Adipose tissue (tissue), 3 donors: ENCODE data around the gene DHCR7. TPM values are rescaled to one million over a fixed set of nuclear protein-coding genes. Genes with fewer than 3 reads are reported as not detected.

ENCODE experiments used
- H3K27ac ChIP-seq: one replicate; pipeline ENCODE4 v1.5.1; 2013; ENCODE audit warnings: low read depth, low read length
- WGBS, 3 donors: extraction: QIAGEN DNeasy Blood & Tissue Kit; methylation state at CpG; one replicate each; pipeline ENCODE4 v1.1.7; 2013; 5-methylcytosine and 5-hydroxymethylcytosine counted together
- polyA plus RNA-seq, 3 donors: library from polyadenylated mRNA; stranded (reverse); fragments of 200-250 nt; gene quantifications; one replicate each; pipeline ENCODE4 v1.2.3, GENCODE V29; 2013
- donor health status: healthy with polysubstance abuse.
- donor health status: Bipolar disorder and iron deficiency.
- donor health status: healthy.

The DHCR7 gene
- polyA plus RNA-seq, 3 donors, result 12.9 to 31.4 (median 15.5) TPM

DNA sequence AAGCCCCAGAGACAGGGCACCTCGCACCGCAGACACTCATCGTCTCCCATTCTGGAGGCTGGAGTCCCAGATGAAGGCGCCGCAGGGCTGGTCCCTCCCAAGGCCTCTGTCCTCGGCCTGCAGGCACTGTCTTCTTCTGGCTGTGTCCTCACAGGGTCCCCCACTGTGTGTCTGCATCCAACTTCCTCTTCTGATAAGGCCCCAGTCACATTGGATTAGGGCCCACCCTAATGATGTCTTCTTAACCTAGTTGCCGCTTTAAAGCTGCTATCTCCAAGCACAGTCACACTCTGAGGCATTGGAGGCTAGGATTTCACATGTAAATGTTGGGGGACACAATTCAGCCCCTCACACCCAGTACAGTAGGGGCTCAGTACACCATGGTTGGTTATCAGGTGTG lies 48.9 kb downstream of the DHCR7 start:
- WGBS, 3 donors, result 91 to 95% (median 95%) methylated on average over 7 of the region's 7 CpGs
- H3K27ac ChIP-seq, result no peak overlapping the region

DNA sequence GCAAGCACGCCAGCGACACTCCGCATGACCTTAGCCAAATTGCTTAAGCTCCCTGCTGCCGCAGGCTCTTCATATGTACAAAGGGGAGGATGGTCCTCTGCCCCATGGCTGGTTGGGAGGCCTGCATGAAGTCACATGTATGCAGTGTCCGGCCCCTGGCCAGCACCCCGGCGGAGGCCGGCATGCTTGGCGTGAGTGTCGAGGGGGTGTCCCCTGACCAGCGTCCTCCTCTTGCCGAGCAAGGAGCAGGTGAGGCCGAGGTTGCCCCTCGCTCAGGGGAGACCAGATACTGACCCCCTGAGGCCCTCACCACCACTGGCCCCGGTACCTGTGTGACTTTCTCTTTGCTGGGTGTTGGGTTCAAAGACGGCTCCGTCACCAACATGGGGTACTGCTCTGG lies 50.2 kb downstream of the DHCR7 start:
- H3K27ac ChIP-seq, result no peak overlapping the region
- WGBS, 3 donors, result 91 to 94% (median 93%) methylated on average over 17 of the region's 17 CpGs

DNA sequence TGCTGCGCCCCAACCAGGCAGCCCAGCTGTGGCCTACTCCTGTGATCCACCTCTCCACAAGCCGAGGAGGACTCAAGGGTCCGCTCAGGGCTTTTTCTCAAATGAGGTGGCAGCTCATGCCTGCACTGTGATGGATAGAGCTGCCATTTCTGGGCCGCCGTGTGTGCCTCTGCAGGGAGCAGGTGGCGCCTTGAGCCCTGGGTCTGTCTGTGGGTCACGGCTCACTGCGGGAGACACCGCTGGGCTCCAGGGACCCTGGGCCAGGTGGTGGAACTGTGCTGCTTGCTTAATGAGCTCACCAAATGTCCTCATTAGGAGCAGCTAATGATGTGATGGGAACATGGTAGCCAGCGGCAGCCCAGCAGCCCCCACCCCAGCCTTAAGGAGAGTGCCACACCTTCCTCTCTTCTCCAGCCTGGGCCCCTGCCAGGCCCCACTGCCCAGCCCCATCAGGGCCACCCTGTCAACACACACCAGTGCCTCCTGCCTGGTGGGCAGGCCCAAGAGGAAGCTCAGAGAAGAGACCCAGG lies 50.8 kb downstream of the DHCR7 start:
- H3K27ac ChIP-seq, result no peak overlapping the region
- WGBS, 3 donors, result 87 to 90% (median 88%) methylated on average over 10 of the region's 10 CpGs

DNA sequence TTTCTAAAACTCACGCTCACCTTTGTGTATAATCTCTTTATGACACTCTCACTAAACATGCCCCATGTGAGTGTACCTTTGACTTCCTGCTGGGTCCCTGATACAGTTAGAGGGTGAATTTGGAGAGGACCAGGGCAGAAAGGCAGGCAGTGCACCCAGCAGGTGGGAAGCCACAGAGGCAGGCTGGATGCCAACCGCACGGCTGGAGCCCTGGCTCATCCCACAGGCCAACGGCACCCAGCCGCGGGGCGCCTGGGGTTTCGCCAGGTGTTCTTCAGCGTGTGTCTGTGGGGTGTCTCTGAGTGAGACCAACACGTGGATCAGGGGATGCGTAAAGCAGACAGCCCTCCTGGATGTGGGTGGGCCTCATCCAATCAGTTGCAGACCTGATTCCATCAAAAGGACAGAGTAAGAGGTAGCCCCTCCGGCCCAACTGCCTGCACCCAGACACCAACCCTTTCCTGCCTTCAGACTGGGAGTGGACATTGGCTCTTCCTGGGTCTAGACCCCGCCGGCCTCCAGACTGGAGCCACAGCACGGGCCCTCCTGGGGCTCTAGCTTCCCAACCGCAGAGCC lies 51.6 kb downstream of the DHCR7 start:
- no peak overlapping the region for H3K27ac ChIP-seq
- WGBS, 3 donors, result 83 to 89% (median 88%) methylated on average over 16 of the region's 16 CpGs

DNA sequence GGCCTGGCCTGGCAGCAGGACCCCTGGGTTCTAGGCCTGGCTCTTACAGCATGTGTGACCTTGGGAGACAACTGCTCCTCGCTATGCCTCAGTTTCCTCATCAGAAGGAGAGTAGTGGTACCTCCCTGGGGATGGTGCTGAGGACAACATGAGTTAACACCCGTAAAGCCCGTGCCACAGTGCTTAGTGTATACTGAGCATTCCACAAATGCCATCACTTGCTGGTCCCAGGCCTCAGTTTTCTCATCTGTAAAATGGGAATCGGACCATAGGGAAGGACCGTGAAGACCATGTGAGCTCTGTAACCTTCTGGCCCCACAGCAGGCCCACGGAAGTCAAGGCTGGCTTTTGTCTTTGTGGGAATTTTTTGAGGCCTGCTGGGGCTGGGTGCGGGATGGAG lies 52.4 kb downstream of the DHCR7 start:
- WGBS, 3 donors, result 87 to 90% (median 89%) methylated on average over 7 of the region's 7 CpGs
- no peak overlapping the region for H3K27ac ChIP-seq

DNA sequence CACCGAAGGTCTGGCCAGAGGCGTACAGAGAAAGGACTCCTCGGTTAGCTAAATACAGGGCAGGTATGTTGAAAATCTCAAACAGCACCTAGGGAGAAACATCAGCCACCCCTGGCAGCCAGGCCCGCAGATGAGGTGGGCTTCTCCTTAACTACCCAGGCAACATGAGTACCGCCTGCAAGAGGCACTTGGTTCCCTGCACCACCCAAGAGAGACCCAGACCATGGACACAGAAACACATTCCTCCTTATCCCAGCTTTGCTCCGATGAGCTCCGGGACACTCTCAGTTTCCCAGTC lies 53.0 kb downstream of the DHCR7 start:
- 49 to 63% (median 62%) methylated on average over 7 of the region's 7 CpGs for WGBS, 3 donors

DNA sequence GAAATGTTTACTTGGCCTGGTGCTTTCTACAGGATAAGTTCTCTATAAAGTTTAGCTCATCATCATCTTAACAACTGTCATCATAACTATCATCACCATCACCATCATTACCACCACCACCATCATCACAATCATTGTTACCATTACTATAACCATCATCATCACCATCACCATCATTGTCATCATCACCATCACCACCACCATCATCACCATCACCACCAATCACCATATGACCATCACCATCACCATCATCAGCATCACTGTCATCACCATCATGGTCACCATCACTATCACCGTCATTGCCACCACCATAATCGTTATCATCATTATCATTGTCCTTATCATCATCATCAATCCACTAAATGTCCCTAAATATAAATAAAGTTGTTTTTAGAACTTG lies 54.9 kb downstream of the DHCR7 start:
- 78 to 92% (median 90%) methylated on average over 2 of the region's 2 CpGs for WGBS, 3 donors
- H3K27ac ChIP-seq, result no peak overlapping the region

More for the DNA sequence above, 53.0 kb downstream of the DHCR7 start:
- no peak overlapping the region for H3K27ac ChIP-seq

DNA sequence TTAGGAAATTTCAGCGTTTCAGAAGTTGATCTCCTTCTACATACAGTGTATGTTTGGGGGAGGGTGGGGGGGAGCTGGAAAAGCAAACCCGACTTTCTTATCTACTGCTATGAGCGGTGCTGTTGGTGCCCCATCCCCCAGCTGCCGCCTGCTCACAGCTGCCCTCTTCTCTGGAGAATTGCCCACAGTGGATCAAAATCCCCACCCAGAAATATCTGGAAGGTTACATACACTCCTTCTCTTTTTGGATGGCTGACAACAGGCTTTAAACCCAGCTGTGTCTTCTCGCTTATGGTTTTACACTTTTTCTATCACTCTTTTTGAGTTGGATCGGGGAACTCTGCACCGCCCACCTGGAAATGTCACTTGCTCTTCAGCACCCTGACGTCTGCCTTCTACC lies 56.4 kb downstream of the DHCR7 start:
- WGBS, 3 donors, result 22 to 43% (median 35%) methylated on average over 8 of the region's 8 CpGs
- no peak overlapping the region for H3K27ac ChIP-seq

DNA sequence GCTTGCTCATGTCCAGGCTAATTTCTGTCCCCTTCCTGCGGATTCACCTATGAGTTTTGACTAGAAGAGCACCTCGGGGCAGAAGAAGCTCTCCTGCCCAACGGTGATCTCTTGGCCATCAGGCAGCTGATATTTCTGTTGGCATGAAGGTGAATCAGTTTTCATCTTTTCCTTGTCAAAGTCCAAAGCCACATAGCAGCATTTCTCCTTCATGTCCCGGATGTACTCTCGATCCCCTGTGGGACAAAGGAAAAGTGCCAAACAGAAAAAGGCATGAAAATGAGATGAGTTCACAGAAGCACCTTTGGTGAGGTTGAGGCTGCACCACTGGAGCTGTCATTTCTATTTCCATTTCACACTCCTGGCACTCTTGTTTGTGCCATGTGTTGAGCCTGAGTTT lies 56.8 kb downstream of the DHCR7 start:
- 61 to 84% (median 80%) methylated on average over 5 of the region's 5 CpGs for WGBS, 3 donors
- no peak overlapping the region for H3K27ac ChIP-seq

DNA sequence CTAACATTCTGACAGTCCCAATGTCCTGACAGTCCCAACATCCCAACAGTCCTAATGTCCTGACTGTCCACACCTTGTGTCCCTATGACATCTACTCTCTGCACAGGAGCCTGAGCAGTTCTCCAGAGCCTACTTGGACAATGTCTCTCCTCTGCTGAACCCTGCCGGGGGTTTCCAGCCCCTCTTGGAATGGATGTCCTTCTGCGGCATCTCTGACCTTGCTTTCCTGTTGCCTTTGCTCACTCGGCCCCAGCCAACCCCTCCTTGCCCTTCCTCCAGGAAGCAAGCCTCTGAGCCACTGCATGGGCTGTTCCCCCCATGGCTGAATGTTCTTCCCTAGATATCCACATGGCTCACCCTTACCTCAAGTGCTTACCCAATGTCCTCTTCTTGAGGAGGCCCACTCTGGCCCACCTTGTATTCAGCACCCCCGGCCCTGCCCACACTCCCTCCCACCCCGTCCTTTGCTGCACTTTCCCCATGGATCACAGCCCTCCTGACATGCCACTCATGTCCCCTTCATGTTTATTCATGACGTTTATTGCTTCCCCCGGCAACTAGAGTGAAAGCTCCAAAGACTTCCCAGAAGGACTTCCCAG lies 59.5 kb downstream of the DHCR7 start:
- WGBS, 3 donors, result 79 to 83% (median 82%) methylated on average over 7 of the region's 7 CpGs
- H3K27ac ChIP-seq, result no peak overlapping the region

DNA sequence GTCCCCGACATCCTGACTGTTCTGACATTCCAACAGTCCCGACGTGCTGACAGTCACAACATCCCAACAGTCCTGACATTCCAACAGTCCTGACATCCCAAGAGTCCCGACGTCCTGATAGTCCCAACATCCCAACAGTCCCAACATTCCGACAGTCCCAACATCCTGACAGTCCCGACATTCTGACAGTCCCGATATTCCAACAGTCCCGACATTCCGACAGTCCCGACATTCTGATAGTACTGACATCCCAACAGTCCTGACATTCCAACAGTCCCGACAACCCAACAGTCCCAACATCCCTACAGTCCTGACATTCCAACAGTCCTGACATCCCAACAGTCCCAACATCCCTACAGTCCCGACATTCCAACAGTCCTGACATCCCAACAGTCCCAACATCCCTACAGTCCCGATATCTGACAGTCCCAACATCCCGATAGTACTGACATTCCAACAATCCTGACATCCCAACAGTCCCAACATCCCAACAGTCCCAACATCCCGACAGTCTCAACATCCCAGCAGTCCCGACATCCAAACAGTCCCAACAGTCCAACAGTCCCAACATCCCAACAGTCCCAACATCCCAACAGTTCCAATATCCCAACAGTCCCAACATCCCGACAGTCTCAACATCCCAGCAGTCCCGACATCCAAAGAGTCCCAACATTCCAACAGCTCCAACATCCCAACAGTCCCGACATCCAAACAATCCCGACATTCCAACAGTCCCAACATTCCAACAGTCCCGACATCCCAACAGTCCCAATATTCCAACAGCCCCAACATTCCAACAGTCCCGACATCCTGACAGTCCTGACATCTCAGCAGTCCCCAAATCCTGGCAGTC lies 60.2 kb downstream of the DHCR7 start:
- no peak overlapping the region for H3K27ac ChIP-seq
- 87 to 94% (median 89%) methylated on average over 23 of the region's 23 CpGs for WGBS, 3 donors

DNA sequence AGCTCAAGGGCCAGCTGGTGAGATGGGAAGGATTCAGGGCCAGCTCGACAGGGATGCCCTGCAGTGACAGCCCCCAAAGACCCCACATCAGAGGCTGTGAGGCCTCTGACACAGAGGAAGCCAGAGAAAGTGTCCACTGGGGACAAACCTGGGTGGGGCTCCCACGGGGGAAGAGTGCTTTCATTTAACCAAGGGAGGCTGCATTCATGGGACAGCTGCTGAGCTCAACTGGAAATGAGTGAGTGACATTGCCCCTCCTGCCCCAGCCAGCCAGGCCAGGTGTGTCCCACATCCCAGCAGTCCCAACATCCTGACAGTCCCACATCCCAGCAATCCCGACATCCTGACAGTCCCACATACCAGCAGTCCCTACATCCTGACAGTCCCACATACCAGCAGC lies 61.0 kb downstream of the DHCR7 start:
- WGBS, 3 donors, result 79 to 88% (median 80%) methylated on average over 3 of the region's 3 CpGs
- H3K27ac ChIP-seq, result no peak overlapping the region

DNA sequence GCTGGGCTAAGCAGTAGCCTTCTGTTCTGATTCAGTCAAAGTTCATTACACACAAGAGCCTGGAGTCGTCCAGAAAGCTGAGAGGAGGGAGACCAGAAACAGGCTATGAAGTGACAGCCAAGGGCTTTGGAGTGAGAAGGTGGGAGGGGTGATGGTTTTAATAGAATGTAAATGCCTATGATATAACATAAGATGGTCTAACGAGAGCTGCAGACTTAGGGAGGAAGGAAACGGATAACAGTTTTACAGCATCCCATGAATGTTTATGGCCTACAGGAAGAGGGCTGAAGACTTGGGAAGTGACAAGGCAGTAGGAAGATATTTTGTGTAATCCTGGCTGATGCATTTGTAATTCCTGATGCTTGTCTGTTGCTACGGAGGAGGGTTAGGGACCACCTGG lies 62.0 kb downstream of the DHCR7 start:
- 40 to 70% (median 44%) methylated on average over 4 of the region's 4 CpGs for WGBS, 3 donors
- H3K27ac ChIP-seq, result no peak overlapping the region

DNA sequence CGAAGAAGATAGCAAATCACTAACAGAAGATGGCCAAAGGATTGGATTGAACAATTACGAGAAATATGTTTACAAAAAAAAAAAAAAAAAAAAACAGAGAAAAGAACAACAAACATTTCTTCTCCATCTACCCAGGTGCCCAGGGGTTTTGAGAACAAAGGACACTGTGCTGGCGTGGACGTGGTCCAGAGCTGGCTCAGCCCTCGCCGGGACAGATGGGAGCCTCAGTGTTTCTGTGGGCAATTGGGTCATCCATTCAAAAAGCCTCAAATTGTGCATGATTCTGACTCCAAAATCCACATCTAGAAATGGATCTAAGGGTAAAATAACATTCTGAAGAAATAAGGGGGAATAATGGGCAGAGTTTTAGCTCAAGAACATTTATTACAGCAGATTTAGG lies 63.1 kb downstream of the DHCR7 start:
- no peak overlapping the region for H3K27ac ChIP-seq
- 76 to 88% (median 87%) methylated on average over 6 of the region's 6 CpGs for WGBS, 3 donors

DNA sequence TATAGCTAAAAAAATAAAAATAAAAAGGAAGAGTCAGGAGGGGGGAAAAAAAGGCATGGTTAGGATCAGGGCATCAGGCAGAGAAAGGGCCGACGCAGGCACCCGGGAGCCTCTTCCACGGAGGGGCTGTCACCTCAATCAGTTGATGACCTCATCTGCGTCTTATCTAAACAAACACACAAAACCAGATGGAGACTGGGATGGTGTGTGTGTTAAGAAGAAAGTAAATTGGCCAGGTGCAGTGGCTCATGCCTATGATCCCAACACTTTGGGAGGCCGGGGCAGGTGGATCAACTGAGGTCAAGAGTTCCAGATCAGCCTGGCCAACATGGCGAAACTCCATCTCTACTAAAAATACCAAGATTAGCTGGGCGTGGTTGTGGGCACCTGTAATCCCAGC lies 63.6 kb downstream of the DHCR7 start:
- 52 to 68% (median 62%) methylated on average over 8 of the region's 8 CpGs for WGBS, 3 donors
- H3K27ac ChIP-seq, result no peak overlapping the region

Other genes with a start within 250 kb of the DHCR7 start
- 1 to 10 TPM in 2 of 3 donors, under 1 TPM in 1; 0.64 to 3.2 (median 1.9) TPM for gene SHANK2, start 195.8 kb downstream of the DHCR7 start, polyA plus RNA-seq
- 10 to 100 TPM; 30.6 to 40.6 (median 35.9) TPM for gene NADSYN1, start 4.8 kb upstream of the DHCR7 start, polyA plus RNA-seq
- under 1 TPM in 1 of 3 donors, not detected in 2; 0.03 TPM for gene KRTAP5-7, start 78.9 kb upstream of the DHCR7 start, polyA plus RNA-seq
- not detected for gene KRTAP5-8, start 89.6 kb upstream of the DHCR7 start, polyA plus RNA-seq
- gene KRTAP5-9, start 100.0 kb upstream of the DHCR7 start, polyA plus RNA-seq, result not detected
- not detected for gene KRTAP5-10, start 117.2 kb upstream of the DHCR7 start, polyA plus RNA-seq
- not detected for gene KRTAP5-11, start 134.5 kb upstream of the DHCR7 start, polyA plus RNA-seq